ENCODE data around the gene PELI1.
"Not testable (repeated sequence)": the region's sequence is repeated elsewhere in the genome, so short reads cannot be mapped to it uniquely, and the experiment has no call there.

Gene PELI1

DNA sequence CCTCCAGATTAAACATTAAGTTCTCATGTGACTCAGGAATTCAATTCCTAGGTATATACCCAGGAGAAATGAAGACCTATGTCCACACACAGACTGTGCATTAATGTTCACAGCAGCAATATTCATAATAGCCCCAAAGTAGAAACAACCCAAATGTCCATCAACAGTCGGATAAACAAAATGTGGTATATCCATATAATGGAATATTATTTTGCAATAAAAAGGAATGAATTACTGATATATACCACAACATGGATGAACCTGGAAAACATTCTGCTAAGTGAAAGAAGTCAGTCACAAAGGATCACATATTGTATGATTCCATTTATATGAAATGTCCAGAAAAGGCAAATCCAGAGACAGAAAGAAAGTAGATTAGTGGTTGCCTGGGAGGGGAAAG lies 20.5 kb downstream of the PELI1 start:
- DNase-seq (ENCODE audit: low read depth in 2 of 2), result no peak

DNA sequence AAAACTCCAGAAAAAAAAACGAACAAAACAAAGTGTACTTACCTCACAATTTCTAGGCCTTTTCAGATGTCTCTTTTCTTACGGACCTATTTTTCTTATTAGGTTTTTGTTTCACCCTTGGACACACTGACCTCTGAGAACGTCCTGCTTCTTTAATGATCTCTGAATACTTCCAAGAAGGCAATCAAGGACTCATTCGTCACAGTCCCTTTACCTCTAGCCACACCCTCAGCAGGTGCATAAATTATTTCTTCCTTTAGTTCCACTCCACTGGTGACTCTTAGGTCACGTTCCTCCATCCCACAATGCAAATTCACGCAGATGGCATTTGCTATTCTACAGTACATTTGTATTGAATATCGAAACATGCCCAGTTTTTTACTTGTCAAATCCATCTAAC lies 21.9 kb downstream of the PELI1 start:
- DNase-seq (ENCODE audit: low read depth in 2 of 2), result no peak

DNA sequence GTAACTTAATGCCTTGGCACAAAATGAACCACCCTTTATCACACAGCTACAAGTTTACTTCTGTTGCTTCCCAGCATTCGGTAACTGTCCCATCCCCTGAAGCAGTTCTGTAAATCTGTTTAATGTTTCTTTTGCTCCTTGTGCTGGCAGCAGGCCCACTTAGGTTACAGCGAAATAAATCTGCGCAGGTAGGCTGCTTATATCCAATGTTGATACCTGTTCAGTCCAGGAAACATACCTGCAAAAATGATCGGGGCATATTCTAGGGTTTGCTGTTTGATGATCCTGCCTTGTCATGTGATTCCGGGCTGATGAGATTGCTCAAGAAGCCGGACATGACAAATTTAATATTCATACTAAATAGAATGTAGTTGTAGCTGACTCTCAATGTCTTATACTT lies 23.3 kb downstream of the PELI1 start:
- DNase-seq (ENCODE audit: low read depth in 2 of 2), result no peak

DNA sequence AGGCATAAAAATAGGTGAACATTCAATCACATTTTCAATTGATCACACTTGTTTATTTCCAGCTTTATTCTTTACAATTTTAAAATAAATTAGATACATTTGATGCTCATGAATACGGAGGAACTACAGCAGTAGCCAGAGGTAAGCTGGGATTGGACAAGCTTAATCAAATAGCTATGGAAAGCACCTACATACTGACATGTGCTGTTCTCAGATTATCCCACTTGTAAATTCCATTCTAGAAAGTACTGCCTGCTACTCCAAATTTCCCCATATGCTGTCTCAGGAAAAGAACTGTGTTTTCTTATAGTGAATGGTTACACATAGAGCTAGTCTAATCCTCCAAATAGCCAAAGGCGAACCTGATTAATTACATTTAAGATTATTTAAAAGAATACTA lies 24.2 kb downstream of the PELI1 start:
- DNase-seq (ENCODE audit: low read depth in 2 of 2), result no peak

DNA sequence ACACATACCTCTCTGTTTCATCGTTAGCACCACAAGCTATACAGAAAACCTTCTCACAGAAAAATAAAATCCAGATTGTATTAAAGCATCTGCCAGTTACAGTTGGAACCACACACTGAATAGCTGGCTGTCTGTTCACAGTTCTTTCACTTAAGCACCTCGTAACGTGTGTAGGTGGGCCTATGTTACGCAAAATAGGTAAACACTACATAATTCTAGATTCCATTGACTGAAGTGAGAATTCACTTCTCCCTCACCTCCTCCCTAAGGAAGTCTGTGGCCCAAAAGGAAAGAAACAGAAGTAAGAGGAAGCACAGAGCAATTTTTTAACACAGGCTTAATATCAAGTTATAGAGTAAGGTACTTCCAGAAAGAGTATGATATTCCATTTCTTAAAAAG lies 24.9 kb downstream of the PELI1 start:
- DNase-seq (ENCODE audit: low read depth in 2 of 2), result no peak

DNA sequence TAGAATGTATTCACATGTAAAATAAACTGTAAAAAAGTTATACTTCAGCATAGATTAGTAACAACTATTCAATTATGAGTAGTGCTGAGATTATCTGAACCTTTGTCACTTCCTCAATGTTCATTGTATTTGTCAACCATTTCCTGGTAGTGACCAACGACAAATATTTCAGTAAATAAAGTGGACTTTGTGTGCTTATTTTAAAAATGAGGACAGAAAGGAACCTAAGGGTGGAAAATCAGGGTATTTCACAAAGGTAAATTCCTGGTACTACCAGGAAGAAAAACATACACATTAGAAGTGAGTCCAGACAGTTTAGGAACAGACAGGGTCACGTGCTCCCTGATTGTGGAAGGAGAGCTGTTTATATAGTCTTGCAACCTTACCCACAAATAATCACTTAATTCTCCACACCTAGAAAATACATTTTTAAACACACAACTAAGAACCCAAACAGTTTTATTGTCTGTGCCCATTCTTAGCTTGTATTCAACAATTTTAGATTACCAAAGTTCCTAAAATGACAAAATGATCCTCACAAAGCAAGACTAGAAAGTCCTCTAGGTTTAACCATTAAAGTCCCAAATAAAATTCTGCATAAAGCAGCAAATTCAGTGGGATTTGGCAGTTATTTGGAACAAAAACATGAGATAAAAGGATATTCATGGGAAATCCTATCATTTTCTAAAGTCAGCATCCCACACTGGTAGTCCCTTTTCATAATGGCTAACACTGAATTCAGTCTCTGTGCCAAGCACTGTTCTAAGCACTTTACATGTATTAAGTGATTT lies 28.2 kb downstream of the PELI1 start:
- DNase-seq (ENCODE audit: low read depth in 2 of 2), result no peak

DNA sequence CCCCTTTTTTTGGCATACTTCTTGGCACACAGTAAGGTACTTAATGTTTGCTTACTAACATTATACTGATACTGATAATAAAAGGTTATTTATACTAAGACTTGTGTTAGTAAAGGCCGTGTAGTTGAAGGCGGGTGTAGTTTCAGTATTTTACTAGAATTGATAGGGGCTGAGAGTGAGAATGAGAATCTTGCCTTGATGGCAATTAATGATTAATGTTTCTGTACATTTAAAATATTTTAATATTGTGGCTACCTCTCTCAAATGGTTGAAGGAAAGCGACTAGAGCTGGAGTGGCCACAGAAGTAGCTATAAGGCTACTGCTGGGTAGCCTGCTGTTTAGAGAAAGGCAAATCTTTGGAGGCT lies 29.3 kb downstream of the PELI1 start:
- no peak for DNase-seq (ENCODE audit: low read depth in 2 of 2)

DNA sequence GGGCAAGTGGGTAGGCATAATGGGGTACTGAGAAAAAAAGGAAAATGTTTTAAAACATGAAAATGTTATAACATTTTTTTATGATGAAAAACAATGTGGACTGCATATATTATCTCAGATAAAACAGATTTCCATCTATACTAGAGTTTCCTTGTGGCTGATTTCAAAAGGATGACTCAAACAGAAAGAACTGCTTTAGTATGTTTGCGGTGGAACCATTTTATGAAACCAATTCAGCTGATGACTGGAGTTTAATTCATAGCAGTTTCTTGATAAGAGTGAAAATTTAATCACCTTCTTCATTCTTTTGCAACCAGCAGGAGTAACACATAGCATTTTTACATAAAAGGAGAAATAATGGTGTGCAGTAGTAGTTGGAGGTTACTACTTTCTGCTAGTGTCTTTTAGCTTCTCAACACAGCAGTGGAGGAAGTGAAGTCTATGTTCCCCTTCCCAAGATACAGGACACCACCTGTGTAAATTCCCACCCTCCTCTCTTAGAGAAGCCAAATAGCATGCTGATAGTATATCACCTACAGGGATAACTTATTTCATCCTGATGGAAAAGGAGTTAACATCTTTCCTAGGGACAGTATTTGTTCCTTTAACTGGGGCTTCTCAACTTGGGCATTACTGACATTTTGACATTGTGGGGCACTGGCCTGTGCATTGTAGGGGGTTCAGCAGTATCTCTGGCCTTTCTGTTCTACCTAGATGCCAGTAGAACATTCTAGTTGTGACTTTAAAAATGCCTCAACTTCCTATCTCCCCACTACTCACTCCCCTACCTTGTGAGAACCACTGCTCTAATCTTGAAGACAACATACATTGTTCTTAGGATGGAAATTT lies 29.9 kb downstream of the PELI1 start:
- DNase-seq (ENCODE audit: low read depth in 2 of 2), result no peak

DNA sequence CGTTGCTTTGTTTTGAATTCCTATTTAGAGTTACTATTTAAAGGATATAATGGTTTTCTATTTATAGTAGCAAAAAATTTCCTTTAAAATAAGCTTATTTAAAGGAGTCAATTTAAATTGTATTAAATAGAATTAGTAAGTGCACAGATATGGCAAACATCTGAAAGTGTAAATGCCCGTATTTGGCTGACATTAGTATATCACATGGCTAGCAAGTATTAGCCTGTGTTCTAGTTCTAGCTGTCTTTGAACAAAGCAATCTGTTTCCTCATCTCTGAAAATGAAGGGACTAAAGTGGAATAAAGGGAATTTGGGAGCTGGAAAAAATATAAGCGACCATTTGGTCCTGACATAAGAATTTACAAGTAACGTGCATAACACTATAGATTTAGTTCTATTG lies 32.2 kb downstream of the PELI1 start:
- DNase-seq (ENCODE audit: low read depth in 2 of 2), result no peak

DNA sequence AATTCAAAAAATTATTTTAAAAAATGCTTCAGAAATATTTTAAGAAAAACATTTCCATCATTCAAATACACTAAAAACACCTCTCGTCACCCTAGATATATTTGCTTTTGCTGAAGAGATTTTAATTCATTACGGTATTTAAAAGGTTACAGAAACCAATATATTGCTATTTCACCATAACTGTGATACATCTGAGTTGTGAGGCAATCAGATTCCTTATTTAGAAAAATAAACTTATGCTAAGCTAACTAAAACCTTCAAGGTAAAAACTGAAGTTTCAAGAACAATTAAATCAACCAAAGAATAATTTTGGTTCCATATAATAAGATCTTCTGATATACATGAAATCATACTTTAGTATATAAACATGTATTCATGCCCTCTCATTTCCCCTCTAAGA lies 32.8 kb downstream of the PELI1 start:
- DNase-seq (ENCODE audit: low read depth in 2 of 2), result no peak

DNA sequence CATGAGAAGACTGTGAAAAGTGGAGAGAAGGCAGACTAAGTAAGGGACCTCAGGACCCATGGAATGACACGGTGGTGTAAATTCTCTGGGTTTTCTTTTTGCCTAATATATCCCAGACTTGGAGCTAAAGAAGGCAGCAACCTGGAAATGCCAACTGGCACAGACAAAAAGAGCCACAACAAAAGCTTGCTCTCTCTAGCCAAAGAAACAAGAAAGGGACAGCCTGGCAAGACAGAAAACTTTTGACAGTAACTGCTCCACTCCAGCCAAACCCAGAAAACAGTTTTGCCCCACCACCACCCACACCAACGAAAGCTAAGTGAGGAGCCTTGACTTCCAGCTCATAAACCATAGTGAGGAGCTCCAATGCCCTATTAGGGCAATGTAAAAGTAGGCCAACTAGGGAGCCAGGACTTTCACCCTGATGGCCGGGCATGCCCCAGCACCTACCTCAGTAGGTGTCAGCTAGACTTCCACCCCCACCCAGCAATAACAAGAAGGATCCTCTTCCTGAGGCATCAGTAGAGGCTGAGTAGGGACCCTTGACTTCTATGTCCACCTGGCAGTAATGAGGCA lies 35.5 kb downstream of the PELI1 start:
- DNase-seq (ENCODE audit: low read depth in 2 of 2), result no peak

DNA sequence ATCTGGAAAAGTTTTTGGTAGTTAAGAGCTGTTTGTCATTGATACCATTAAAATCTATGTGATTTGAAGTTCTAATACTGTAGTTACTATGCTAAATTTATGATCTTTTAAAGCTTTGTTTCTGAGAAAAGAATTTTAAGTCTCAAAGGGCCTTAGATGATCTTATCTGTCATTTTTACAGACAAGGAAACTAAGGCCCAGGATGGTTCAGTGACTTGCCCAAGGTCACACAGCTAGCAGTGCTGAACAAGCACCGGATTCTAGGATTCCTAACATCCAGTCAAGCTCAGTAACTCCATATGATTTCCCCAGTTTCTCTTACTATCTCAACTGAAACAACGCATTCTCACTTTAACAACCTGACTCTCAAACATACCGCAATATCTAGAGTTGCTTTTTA lies 37.7 kb downstream of the PELI1 start:
- no peak for DNase-seq (ENCODE audit: low read depth in 2 of 2)

DNA sequence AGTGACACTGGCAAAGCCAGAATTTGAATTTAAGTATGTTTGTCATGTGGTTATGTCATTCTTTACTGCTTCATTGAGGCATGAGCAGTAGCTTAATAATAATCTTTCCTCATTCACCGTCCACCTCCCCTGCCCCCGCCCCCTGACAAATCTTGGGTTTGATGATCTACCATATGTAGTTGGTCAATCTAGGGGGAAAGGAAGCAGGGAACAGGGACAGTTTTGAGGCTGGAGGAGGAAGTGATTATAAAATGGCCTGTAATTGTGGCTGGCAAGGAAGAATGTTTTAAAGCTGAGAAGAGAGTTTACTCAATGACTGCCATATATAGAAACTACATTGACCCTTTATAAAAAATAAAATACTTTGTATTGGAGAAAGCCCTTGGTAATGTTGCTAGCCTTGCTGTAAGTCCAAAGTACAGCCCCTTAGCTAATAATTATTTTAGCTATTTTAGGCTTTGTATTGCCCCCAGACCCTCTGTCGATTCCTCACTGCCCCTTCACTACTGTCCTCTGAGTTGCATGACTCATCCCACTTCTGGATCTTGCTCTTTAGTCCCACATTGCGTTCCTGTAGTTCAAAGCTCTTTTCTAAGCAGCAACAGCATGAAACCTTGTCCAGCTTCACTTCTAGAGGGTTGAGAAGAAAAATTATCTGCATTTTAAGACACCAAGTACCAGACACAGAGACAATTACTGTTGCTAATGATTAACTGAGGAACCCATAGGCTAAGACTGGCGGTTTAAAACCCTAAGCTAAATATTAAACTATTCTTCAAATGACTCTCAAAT lies 38.4 kb downstream of the PELI1 start:
- no peak for DNase-seq (ENCODE audit: low read depth in 2 of 2)

DNA sequence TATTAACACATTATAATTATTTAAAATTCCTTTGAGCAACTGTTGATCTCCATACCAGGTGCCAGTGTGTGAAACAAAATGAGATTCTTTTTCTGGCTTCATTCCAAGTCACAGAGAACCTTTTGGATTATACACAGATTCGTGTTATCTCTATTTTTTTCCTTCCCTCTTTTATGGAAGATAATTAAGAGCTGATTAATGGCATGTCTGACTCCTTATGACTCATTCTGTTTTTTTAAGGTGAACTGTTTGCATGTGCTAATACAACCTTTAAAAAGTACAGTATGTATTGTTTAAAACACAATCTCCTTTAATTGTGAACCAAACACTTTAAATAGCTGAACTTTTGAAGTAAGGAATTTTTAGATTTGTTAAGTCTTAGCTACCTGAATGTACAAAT lies 39.3 kb downstream of the PELI1 start:
- DNase-seq (ENCODE audit: low read depth in 2 of 2), result no peak

DNA sequence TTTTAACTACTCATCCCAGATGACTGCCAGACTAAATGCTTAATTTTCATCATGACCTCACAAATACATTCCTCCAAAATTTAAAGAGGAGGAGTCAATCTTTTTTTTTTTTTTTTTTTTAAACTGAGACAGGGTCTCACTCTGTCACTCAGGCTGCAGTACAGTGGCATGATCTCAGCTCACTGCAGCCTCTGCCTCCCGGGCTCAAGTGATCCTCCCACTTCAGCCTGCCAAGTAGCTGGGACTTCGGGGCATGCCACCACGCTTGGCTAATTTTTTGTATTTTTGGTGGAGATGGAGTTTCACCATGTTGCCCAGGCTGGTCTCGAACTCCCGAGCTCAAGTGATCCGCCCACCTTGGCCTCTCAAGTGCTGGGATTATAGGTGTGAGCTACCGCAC lies 41.5 kb downstream of the PELI1 start:
- not testable (repeated sequence) for DNase-seq (ENCODE audit: low read depth in 2 of 2)

DNA sequence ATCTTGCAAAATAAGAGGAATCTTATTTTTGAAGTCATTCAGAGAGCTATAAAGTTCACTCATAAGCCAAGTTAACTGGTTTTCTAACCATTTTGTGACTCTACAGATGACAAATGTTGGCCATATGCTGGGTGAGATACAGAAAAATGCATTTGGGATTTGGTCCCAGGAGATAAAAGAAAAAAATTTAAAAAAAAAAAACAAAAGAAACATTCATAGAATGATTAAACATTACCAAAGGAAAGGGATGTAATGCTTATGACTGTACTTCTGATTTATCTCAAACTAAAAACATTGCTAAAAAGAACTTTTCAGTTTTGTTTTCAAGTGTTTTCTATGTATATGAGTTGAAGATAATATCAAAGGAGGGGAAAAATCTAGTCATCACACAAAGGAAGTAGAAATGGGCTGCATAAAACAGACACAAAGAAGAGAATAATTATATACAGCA lies 43.1 kb downstream of the PELI1 start:
- no peak for DNase-seq (ENCODE audit: low read depth in 2 of 2)

DNA sequence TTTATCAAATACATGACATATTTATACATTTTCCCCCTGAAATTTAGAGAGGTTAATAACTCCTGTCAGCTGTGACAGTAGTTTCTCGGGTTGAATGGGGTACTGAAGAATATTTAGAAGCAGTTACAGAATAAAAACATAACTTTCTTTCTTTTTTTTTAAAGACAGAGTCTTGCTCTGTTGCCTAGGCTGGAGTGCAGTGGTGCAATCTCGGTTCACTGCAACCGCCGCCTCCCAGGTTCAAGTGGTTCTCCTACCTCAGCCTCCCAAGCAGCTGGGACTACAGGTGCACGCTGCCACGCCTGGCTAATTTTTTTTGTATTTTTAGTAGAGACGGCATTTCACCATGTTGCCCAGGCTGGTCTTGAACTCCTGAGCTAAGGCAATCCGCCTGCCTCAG lies 43.6 kb downstream of the PELI1 start:
- DNase-seq (ENCODE audit: low read depth in 2 of 2), result not testable (repeated sequence)

DNA sequence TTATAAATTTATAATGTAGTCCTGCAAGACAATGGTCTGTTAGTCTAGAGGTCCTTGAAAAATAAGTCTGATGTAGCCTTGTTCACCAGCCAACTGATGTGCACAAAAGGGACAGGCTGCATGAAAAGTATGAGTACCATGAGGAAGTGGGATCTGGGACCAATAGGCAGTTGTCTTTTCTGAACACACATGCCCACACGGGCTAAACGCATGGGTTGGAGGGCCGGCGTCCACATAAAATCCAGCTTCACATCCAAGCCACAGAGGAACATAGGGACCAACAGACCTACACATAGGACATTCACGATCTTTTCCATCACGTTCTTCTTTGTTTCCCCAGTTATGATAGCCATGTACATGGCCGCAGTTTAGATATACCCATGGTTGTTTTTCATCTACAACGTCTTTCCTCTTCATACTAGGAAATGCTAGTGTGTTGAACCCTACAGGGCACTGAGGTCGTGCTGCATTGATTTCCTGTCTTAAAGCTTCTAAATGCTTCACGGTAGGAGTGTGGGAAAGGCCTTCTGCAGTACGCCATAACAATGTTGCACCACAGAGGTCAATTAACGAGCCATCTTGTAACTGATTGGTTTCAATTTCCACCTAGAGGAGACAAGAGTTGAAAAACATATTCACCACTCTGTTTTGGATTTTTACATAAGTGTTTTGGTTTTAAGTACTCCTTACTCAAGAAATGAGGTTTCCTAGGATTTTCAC lies 49.4 kb downstream of the PELI1 start:
- DNase-seq (ENCODE audit: low read depth in 2 of 2), result no peak

DNA sequence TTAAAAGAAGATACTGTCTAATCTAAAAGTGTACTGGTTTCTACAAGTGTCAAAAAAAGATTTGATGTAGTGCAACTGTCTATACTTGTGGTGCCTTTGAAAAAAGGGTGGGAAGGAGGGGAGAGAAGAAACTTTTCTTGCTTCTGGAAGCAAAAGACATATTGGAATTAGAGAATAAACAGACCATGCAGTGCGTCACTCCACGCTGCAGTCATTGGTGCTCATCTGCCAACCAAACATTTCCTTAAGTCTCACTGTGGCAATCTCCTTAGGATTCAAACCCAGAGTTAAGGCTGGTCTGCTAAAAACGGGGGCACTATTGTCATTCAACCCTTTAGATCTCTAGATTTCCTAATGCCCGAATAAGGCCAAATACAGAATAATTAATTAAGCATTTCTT lies 50.9 kb downstream of the PELI1 start:
- DNase-seq (ENCODE audit: low read depth in 2 of 2), result no peak

DNA sequence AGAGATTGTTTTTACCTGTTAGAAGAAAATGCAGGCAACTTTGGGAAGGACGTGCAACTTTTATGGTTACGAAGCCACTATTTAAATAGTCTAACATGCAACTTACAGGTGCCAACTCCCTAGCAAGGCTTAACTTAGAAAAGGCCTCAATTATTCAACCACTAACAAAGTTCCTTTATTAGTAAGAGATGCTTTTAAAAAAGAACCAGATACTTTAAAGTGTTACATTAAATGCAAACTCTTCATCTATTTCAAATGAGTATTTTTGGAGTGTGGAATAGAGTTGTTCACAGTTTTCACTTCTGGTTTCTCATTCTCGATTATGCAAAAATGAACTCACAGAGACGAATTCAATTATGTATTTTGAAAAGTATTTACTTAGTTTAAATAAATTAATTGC lies 51.7 kb downstream of the PELI1 start:
- DNase-seq (ENCODE audit: low read depth in 2 of 2), result no peak

DNA sequence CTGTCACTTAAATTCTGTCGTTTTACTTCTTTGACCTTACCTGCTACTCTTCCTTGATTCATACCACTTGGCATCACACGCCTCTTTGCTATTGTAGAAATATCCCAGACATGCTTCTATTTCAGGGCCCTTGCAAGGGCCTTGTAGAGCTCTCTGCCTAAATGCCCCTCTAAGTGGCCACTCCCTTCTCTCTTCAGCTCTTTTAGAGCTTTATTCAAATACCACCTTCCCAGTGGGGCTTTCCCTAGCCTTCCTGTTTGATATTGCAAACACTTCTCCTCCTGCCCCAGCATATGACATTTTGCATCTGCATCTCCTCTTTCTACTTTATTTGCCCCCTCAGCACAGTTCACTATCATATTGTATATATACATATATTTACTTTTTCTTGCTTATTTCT lies 54.0 kb downstream of the PELI1 start:
- DNase-seq (ENCODE audit: low read depth in 2 of 2), result no peak

All from stimulated activated CD8-positive, alpha-beta memory T cell treated with anti-CD3 and anti-CD28 coated beads, Interleukin-2, amount 100 ng/mL, for 48 hours (primary cell).